ENCODE measurements around the gene KLRF1.

Gene KLRF1

GRCh38 chr12:9881246-9881645, 54.0 kb downstream of the KLRF1 start, which contains the start of gene KLRF2:
Gene KLRF2 (plus strand): TSS chr12:9881489. CDS start chr12:9881596, 107 bp downstream.
- H3K4me3 ChIP-seq (ENCODE audit: low read depth, low read length), result no peak within 1 kb of the TSS
- TF ChIP-seq CTCF (conservative IDR thresholded peaks at IDR 0.05; ENCODE audit: low read depth, low read length), result no peak
- no peak for DNase-seq (ENCODE audit: low read depth)

- H3K4me3 ChIP-seq (ENCODE audit: low read depth, low read length), result no peak overlapping the region
- TF ChIP-seq CTCF (conservative IDR thresholded peaks at IDR 0.05; ENCODE audit: low read depth, low read length), result no peak
- no peak for DNase-seq (ENCODE audit: low read depth)
Measured at GRCh38 chr12:9881988-9882387, 54.7 kb downstream of the KLRF1 start.

- peak; percentile 56 for DNase-seq (ENCODE audit: low read depth)
- TF ChIP-seq CTCF (conservative IDR thresholded peaks at IDR 0.05; ENCODE audit: low read depth, low read length), result no peak
- H3K4me3 ChIP-seq (ENCODE audit: low read depth, low read length), result no peak overlapping the region
Measured at GRCh38 chr12:9883175-9883574, 55.9 kb downstream of the KLRF1 start.

GRCh38 chr12:9888665-9889273, 61.5 kb downstream of the KLRF1 start:
- DNase-seq (ENCODE audit: low read depth), result no peak

More at GRCh38 chr12:9888665-9889273, 61.5 kb downstream of the KLRF1 start:
- no peak for TF ChIP-seq CTCF (conservative IDR thresholded peaks at IDR 0.05; ENCODE audit: low read depth, low read length)
- no peak overlapping the region for H3K4me3 ChIP-seq (ENCODE audit: low read depth, low read length)
